NCI-H146 (cell line): Measurements from ENCODE around the gene LLPH.

Experiments
- DNase-seq: peaks from one replicate; lab custom pipeline; 2025; lab: John Stamatoyannopoulos, UW

Gene LLPH

GRCh38 chr12:66142826-66143225 lies 12.3 kb upstream of the LLPH start:
- DNase-seq: no peak

- no peak for DNase-seq
Observed at GRCh38 chr12:66141299-66141698, 10.7 kb upstream of the LLPH start.

GRCh38 chr12:66140731-66141130 lies 10.2 kb upstream of the LLPH start:
- no peak for DNase-seq

- DNase-seq: no peak
Observed at GRCh38 chr12:66139328-66139727, 8.8 kb upstream of the LLPH start.

- no peak for DNase-seq
Observed at GRCh38 chr12:66137937-66138336, 7.4 kb upstream of the LLPH start.

- DNase-seq: no peak
Observed at GRCh38 chr12:66132408-66132807, 1.9 kb upstream of the LLPH start.

GRCh38 chr12:66131067-66131688 lies 628 bp upstream of the LLPH start:
- no peak for DNase-seq

GRCh38 chr12:66129934-66130266 lies 650 bp downstream of the LLPH start:
- DNase-seq: no peak

- no peak for DNase-seq
Observed at GRCh38 chr12:66127650-66128049, 2.9 kb downstream of the LLPH start.

GRCh38 chr12:66120477-66120876 lies 10.1 kb downstream of the LLPH start:
- no peak for DNase-seq

- DNase-seq: no peak
Observed at GRCh38 chr12:66119870-66120241, 10.7 kb downstream of the LLPH start.

GRCh38 chr12:66119229-66119869 lies 11.2 kb downstream of the LLPH start:
- no peak for DNase-seq

- DNase-seq: no peak
Observed at GRCh38 chr12:66118240-66118891, 12.2 kb downstream of the LLPH start.

GRCh38 chr12:66117242-66117641 lies 13.3 kb downstream of the LLPH start:
- no peak for DNase-seq

- no peak for DNase-seq
Observed at GRCh38 chr12:66115071-66115600, 15.4 kb downstream of the LLPH start.

GRCh38 chr12:66113471-66113870 lies 17.1 kb downstream of the LLPH start:
- no peak for DNase-seq

GRCh38 chr12:66111605-66112004 lies 18.9 kb downstream of the LLPH start:
- no peak for DNase-seq

GRCh38 chr12:66109056-66109455 lies 21.5 kb downstream of the LLPH start:
- no peak for DNase-seq

- DNase-seq: no peak
Observed at GRCh38 chr12:66108386-66108785, 22.2 kb downstream of the LLPH start.

GRCh38 chr12:66107451-66107915 lies 23.1 kb downstream of the LLPH start:
- DNase-seq: peak; percentile 74

- DNase-seq: no peak
Observed at GRCh38 chr12:66103016-66103913, 27.3 kb downstream of the LLPH start.

- DNase-seq: no peak
Observed at GRCh38 chr12:66092559-66093269, 37.8 kb downstream of the LLPH start.
